HG02623 (cell line): Measurements from ENCODE around the gene LSS.

Experiments used
- ATAC-seq: cut with Tn5 transposase; IDR thresholded peaks from one replicate; pipeline ENCODE4 v1.9.1; 2021; ENCODE audit warnings: moderate library complexity; ENCODE audit not compliant: unreplicated experiment

LSS gene

GRCh38 chr21:46228345-46229051 lies at the start of gene LSS:
Gene LSS, minus strand, starts transcription at chr21:46228774. Its CDS starts 29 bp downstream, at chr21:46228745.
- peak; percentile 73 for ATAC-seq

DNA sequence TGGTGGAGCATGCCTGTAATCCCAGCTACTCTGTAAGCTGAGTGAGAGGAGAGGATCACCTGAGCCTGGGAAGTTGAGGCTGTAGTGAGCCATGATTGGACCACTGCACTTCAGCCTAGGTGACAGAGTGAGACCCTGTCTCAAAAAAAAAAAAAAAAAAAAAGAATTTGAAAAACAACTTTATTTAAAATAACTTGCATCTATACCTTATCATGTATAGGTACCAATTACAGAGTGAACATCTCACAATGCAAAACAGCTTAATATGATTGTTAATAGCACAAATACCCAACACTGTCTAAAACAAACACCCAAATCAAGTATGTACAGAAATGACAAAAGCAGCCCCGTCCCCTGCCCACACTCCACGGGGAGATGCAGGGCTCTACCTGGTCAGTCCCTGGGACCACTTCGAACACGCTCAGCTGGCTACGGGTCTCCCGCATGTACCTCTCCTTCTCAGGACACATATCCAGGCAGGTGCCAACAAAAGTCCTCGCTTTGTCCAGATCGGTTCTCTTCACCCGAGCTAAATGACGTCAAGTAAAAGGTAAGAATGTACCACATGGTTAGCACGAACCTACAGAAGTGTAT lies 46.3 kb upstream of the LSS start:
- ATAC-seq, result no peak

DNA sequence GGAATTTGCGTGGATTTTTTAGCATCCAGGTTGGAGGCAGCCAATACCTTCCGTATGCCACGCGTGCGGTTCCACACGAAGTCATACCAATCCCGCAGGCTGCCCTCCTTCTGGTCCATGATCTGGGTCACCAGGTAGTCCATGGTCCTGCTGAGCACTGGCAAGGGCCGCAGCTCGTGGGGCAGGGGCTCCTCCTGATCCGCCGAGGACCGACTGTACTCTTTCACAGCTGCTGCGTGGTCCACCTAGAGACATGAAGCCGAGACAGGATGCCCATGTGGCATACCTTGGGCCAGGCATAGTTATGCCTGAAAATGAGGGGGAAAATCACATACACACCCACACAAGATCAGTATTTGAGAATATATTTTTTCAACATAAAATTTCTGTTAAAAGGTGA lies 44.8 kb upstream of the LSS start:
- no peak for ATAC-seq

GRCh38 chr21:46269466-46269865 lies 40.9 kb upstream of the LSS start:
- ATAC-seq, result no peak

GRCh38 chr21:46268371-46268770 lies 39.8 kb upstream of the LSS start:
- no peak for ATAC-seq

GRCh38 chr21:46266946-46267345 lies 38.4 kb upstream of the LSS start:
- ATAC-seq, result no peak

- ATAC-seq, result no peak
Observed at GRCh38 chr21:46265736-46266525, 37.4 kb upstream of the LSS start.

- ATAC-seq, result no peak
Observed at GRCh38 chr21:46264690-46265144, 36.1 kb upstream of the LSS start.

DNA sequence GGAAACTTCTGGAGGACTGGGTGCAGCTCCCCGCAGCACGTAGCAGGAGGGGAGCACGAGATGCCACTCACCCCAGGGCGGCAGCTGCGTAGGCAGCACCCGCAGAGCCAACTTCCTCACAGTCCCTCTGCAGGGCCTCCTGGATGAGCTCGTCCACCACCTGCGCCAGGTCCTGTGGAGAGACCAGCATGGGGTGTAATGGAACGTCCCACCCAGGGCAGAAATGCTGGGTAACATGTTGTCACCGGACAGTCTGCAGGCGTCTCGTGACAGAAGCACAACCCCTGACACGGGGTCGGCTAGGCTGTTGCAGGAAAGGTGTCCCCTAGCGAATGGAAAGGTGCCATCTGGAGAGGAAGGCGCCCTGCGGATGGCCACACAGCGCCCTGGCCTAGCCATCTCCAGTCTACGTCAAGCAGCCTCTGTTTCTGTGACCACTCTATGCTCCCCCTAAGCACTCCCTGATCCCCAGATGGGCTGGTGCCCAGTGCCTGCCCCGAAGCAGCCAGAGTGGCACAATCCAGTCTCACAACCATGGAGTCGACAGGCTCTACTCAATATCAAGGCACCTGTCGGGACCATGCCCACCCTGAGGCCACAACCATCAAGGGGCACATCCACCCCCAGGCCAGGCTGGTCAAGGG lies 35.6 kb upstream of the LSS start:
- ATAC-seq, result no peak

- no peak for ATAC-seq
Observed at GRCh38 chr21:46256501-46256994, 28.0 kb upstream of the LSS start.

- no peak for ATAC-seq
Observed at GRCh38 chr21:46255758-46256337, 27.3 kb upstream of the LSS start.

GRCh38 chr21:46255166-46255565 lies 26.6 kb upstream of the LSS start:
- no peak for ATAC-seq

GRCh38 chr21:46254208-46254975 lies 25.8 kb upstream of the LSS start:
- no peak for ATAC-seq

DNA sequence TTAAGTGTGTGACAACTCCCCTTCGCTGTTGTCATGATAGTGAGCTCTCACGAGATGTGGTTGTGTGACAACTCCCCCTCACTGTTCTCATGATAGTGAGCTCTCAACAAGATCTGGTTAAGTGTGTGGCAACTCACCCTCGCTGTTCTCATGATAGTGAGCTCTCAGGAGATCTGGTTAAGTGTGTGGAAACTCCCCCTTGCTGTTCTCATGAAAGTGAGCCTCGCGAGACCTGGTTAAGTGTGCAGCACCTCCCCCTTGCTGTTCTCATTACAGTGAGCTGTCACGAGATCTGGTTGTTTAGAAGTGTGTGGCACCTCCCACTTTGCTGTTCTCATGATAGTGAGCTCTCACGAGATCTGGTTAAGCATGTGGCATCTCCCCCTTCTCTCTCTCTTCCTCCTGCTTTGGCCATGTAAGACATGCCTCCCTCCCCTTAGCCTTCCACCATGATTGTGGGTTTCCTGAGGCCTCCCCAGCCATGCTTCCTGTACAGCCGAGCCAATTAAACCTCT lies 25.1 kb upstream of the LSS start:
- no peak for ATAC-seq

DNA sequence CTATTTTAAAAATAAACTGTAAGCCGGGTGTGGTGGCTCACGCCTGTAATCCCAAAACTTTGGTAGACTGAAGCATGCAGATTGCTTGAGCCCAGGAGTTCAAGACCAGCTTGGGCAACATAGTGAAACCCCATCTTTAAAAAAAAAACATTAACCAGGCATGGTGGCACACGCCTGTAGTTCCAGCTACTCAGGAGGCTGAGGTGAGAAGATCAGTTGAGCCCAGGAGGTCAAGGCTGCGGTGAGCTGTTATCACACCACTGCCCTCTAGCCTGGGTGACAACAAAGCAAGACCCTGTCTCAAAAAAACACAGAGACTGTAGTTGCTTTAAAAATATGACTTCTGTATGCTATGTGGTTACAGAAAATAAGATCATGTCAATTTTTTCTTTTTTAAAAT lies 24.3 kb upstream of the LSS start:
- no peak for ATAC-seq

DNA sequence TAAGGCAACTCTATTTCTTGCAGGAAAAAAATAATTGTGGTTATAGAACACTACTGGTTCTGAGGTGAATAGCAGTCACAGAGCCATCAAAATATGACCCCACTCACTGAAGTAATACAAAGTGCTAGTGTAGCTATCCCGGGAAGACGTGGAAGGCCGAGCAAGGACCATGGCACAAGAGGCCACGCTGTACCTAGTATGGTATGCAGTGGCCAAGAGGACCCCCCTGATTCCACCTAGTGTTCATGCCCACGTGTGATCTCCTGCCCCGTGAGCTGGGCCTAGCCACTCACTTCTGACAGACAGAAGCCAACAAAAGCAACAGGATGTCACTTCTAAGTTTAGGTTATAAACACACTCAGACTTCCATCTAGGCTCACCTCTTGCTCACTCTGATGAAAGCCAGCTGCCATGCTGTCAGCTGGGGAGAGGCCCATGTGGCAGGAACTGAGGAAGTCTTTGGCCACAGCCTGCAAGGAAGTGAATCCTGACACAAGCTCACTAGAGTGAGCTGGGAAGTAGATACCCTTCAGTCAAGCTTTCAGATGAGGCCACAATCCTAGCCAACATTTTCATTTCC lies 21.7 kb upstream of the LSS start:
- no peak for ATAC-seq

- no peak for ATAC-seq
Observed at GRCh38 chr21:46248827-46249226, 20.3 kb upstream of the LSS start.

- ATAC-seq, result no peak
Observed at GRCh38 chr21:46248422-46248782, 19.8 kb upstream of the LSS start.

- no peak for ATAC-seq
Observed at GRCh38 chr21:46247699-46248421, 19.3 kb upstream of the LSS start.
